Mesothelial cell of epicardium (in vitro differentiated cells): ENCODE measurements around the gene MAP4K3. TPM values are rescaled to one million over a fixed set of nuclear protein-coding genes. Genes with fewer than 3 reads are reported as not detected.

Source experiments
- DNase-seq, 2 experiments: peaks; one replicate each; pipeline ENCODE4 v3.0.0; 2021; ENCODE audit warnings: low spot score in 2 of 2; ENCODE audit not compliant: unreplicated experiment in 2 of 2
- H3K27ac Mint-ChIP-seq: 2 replicates; pipeline ENCODE4 v1.8.0; 2021; ENCODE audit warnings: mixed read lengths
- H3K27me3 Mint-ChIP-seq: 2 replicates; pipeline ENCODE4 v1.8.0; 2021; ENCODE audit warnings: low read depth, mixed read lengths
- H3K36me3 Mint-ChIP-seq: 2 replicates; pipeline ENCODE4 v1.8.0; 2021; ENCODE audit warnings: mixed read lengths
- H3K4me1 Mint-ChIP-seq: 2 replicates; pipeline ENCODE4 v1.8.0; 2021; ENCODE audit warnings: mixed read lengths
- H3K4me3 Mint-ChIP-seq: 2 replicates; pipeline ENCODE4 v1.8.0; 2021; ENCODE audit warnings: mild to moderate bottlenecking, moderate library complexity, mixed read lengths
- H3K9me3 Mint-ChIP-seq: 2 replicates; pipeline ENCODE4 v1.8.0; 2021; ENCODE audit warnings: mixed read lengths
- CTCF ChIP-seq: fragments of 200-600 bp; sonication (generic); IDR thresholded peaks from one replicate; pipeline ENCODE4 v1.5.0; 2021; ENCODE audit warnings: antibody characterized with exemption; ENCODE audit not compliant: unreplicated experiment
- total RNA-seq: library from RNA; stranded (reverse); gene quantifications from 3 replicates; pipeline ENCODE4 v1.2.1, GENCODE V29; 2021

The MAP4K3 gene
- total RNA-seq, 1 donor from 2014 or later: 78.0 TPM

- H3K4me1 Mint-ChIP-seq: peaks cover 3% of the 10 kb centered on the region
- no peaks in the 10 kb centered on the region for H3K27me3 Mint-ChIP-seq
- no peak for DNase-seq
- peaks cover 7% of the 10 kb centered on the region for H3K36me3 Mint-ChIP-seq
- no peak overlapping the region for H3K4me3 Mint-ChIP-seq
- no peak overlapping the region for H3K27ac Mint-ChIP-seq
- peaks cover 3% of the 10 kb centered on the region for H3K9me3 Mint-ChIP-seq
- no peak for TF ChIP-seq CTCF
Observed at GRCh38 chr2:39452396-39452795, 15.3 kb upstream of the MAP4K3 start.

- TF ChIP-seq CTCF: no peak
- H3K4me1 Mint-ChIP-seq: peaks cover 3% of the 10 kb centered on the region
- peaks cover 3% of the 10 kb centered on the region for H3K9me3 Mint-ChIP-seq
- no peak for DNase-seq
- H3K27ac Mint-ChIP-seq: no peak overlapping the region
- H3K36me3 Mint-ChIP-seq: peaks cover 7% of the 10 kb centered on the region
- H3K27me3 Mint-ChIP-seq: no peaks in the 10 kb centered on the region
- no peak overlapping the region for H3K4me3 Mint-ChIP-seq
Observed at GRCh38 chr2:39451954-39452353, 14.9 kb upstream of the MAP4K3 start.

- Mint-ChIP-seq H3K27me3 (no peaks in the 10 kb centered on the region), H3K4me1 (peaks cover under 1% of the 10 kb centered on the region), H3K27ac (no peak overlapping the region), H3K36me3 (no peaks in the 10 kb centered on the region), H3K4me3 (no peak overlapping the region), H3K9me3 (no peaks in the 10 kb centered on the region)
- DNase-seq: no peak
- no peak for TF ChIP-seq CTCF
Observed at GRCh38 chr2:39448169-39448502, 11.1 kb upstream of the MAP4K3 start.

- Mint-ChIP-seq H3K9me3 (peaks cover 4% of the 10 kb centered on the region), H3K4me1 (no peaks in the 10 kb centered on the region), H3K27me3 (no peaks in the 10 kb centered on the region), H3K36me3 (no peaks in the 10 kb centered on the region), H3K27ac (no peak overlapping the region), H3K4me3 (no peak overlapping the region)
- no peak for DNase-seq
- no peak for TF ChIP-seq CTCF
Observed at GRCh38 chr2:39447266-39448168, 10.4 kb upstream of the MAP4K3 start.

- peaks cover 4% of the 10 kb centered on the region for H3K9me3 Mint-ChIP-seq
- no peaks in the 10 kb centered on the region for H3K4me1 Mint-ChIP-seq
- H3K27me3 Mint-ChIP-seq: no peaks in the 10 kb centered on the region
- H3K27ac Mint-ChIP-seq: no peak overlapping the region
- H3K36me3 Mint-ChIP-seq: no peaks in the 10 kb centered on the region
- no peak for DNase-seq
- no peak overlapping the region for H3K4me3 Mint-ChIP-seq
- TF ChIP-seq CTCF: no peak
Observed at GRCh38 chr2:39445934-39446333, 8.8 kb upstream of the MAP4K3 start.

- peaks cover 10% of the 10 kb centered on the region for H3K4me1 Mint-ChIP-seq
- no peaks in the 10 kb centered on the region for H3K27me3 Mint-ChIP-seq
- peaks cover 4% of the 10 kb centered on the region for H3K9me3 Mint-ChIP-seq
- H3K27ac Mint-ChIP-seq: no peak overlapping the region
- H3K36me3 Mint-ChIP-seq: no peaks in the 10 kb centered on the region
- H3K4me3 Mint-ChIP-seq: no peak overlapping the region
- DNase-seq: no peak
- TF ChIP-seq CTCF: no peak
Observed at GRCh38 chr2:39443009-39443408, 5.9 kb upstream of the MAP4K3 start.
